SIG-M5 treated with dmso at 0.1 percent for 504 hours (cell line): ENCODE measurements around the gene ZNF800.
"Not testable (repeated sequence)": the region's sequence is repeated elsewhere in the genome, so short reads cannot be mapped to it uniquely, and the experiment has no call there.

Experiments
- DNase-seq: peaks from one replicate; lab custom pipeline; 2025; ENCODE audit not compliant: unreplicated experiment; lab: John Stamatoyannopoulos, UW

The ZNF800 gene, protein sequence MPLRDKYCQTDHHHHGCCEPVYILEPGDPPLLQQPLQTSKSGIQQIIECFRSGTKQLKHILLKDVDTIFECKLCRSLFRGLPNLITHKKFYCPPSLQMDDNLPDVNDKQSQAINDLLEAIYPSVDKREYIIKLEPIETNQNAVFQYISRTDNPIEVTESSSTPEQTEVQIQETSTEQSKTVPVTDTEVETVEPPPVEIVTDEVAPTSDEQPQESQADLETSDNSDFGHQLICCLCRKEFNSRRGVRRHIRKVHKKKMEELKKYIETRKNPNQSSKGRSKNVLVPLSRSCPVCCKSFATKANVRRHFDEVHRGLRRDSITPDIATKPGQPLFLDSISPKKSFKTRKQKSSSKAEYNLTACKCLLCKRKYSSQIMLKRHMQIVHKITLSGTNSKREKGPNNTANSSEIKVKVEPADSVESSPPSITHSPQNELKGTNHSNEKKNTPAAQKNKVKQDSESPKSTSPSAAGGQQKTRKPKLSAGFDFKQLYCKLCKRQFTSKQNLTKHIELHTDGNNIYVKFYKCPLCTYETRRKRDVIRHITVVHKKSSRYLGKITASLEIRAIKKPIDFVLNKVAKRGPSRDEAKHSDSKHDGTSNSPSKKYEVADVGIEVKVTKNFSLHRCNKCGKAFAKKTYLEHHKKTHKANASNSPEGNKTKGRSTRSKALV

GRCh38 chr7:127392566-127393367 is at the start of gene ZNF800:
Gene ZNF800, minus strand, starts transcription at chr7:127392708. Its CDS starts 1,151 bp downstream, at chr7:127391557.
- peak; percentile 91 for DNase-seq

- DNase-seq: no peak
Measured at GRCh38 chr7:127440206-127440605, 47.7 kb upstream of the ZNF800 start.

- DNase-seq: no peak
Measured at GRCh38 chr7:127438836-127439235, 46.3 kb upstream of the ZNF800 start.

DNA sequence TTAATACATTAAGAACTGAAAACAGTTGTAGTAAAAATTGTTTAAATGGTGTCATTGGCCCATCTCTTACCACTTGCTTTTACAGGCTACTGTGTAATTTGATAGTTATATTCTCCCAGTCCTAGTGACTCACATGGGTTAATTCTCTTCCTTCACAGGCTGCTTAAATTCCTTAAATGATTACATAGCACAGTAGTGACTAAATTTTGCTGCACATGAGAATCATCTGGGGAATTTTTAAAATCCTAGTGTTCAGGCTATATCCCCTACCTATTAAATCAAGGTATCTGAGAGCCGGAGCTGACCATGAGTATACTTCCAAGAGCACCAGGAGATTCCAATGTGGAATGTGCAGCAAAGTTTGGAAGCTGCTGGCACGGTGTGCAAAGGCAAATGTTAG is 45.3 kb upstream of the ZNF800 start:
- no peak for DNase-seq

- DNase-seq: no peak
Measured at GRCh38 chr7:127437241-127437640, 44.7 kb upstream of the ZNF800 start.

DNA sequence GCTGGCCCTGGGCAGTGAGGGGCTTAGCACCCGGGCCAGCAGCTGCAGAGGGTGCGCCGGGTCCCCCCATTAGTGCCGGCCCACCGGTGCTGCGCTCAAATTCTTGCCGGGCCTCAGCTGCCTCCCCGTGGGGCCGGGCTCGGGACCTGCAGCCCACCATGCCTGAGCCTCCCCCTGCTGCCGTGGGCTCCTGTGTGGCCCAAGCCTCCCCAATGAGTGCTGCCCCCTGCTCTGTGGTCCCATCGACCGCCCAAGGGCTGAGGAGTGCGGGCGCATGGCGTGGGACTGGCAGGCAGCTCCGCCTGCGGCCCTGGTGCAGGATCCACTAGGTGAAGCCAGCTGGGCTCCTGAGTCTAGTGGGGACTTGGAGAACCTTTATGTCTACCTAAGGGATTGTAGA is 36.8 kb upstream of the ZNF800 start:
- not testable (repeated sequence) for DNase-seq

DNA sequence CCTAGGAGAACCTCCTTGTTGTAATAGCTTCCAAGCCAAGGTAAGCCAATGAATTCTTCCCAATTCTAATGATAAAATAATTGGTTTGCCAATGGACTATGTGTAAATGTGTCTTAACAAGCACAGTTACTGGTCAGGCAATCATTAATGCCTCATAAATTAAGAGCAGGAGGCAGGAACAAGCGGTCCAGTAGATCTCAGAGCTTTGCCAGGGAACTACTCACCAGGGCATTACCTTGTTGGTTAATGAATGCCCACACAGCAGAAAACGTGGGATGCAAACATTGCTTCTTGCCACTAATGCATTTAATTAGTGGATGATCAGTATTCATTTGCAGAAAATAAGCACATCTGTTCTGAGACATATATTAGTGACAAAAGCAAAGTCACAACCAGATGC is 26.7 kb upstream of the ZNF800 start:
- DNase-seq: no peak

DNA sequence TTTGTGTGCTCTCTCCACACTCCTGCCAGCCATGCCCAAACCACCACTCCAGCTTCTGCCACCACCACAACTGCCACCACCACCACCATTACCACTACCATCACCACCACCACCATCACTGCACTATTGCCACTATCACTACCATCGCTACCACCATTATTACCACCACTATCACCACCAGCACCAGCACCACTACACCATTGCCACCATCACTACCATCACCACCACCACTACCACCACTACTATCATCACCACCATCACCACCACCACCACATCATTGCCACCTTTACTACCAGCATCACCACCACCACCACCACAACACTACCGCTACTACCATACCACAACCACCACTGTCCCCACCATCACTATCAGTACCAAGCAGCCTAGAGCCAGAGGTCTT is 26.0 kb upstream of the ZNF800 start:
- DNase-seq: no peak

GRCh38 chr7:127417346-127417745 is 24.8 kb upstream of the ZNF800 start:
- no peak for DNase-seq

DNA sequence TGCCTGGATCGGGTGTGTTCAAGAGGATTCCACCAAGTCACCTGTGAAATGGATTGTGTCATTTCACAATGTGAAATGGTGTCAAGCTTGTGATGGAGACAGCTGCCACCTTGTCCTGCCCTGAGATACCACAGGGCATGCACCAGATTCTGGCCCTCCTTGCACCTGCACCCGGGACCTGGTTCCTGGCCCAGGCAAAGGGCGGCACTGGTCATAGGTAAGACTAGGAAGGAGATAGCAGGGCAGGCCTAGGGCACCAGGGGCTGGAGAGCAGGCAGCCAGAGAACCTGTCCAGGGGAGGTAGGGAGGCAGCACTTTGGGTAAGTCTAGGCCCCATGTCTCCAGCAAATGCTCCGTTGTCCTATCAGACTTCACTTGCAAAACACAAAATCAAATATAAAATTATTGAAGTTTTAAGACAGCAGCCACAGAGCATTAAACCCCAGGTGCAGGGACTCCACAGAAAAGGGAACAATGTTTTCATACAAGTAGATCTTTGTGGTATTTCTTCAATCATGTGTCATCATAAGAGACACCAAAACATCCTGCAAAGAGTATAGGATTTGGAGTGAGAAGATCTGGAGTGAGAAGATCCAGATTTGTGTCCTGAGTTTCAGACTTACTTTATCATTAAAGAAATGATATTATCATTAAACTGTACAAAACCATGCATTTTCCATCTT is 22.7 kb upstream of the ZNF800 start:
- DNase-seq: no peak

- DNase-seq: peak; percentile 71
Measured at GRCh38 chr7:127413962-127414361, 21.5 kb upstream of the ZNF800 start.

GRCh38 chr7:127413326-127413725 is 20.8 kb upstream of the ZNF800 start:
- peak; percentile 27 for DNase-seq

- no peak for DNase-seq
Measured at GRCh38 chr7:127411176-127411575, 18.7 kb upstream of the ZNF800 start.

- DNase-seq: no peak
Measured at GRCh38 chr7:127409629-127410028, 17.1 kb upstream of the ZNF800 start.

DNA sequence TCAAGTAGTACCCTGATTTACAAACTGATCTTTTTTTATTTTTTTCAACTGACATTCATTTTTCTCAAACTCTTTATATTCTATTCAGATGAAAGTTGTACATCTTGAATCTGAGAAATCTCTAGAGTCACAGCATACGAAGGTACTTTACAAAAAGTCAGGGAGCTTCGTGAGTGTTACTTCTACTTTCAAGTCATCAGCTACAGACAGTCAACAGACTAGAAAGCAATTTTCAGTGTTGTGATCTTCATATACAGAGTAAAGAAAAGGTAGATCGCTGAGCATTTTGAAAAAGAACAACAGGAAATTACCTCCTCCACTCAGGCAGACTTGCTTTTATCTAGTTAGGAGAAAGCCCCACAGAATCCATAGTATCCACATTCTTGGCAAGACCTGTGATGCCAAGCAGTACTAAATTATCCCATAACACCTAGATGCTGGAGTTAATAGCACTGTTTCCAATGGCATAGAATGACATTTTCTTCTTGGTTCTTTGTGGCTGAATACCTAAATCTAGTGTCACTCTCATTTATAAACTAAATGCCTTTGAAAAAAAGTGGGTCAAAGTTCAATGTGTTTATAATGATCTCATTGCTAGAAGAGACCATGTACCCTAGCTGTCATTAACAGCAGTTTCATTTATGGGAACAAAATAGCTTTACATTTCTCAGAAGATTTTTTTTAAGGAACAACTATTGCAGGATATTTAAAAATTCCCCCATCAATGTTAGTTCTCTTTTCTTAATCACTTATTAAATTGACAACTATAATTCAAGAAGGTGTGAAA is 12.0 kb upstream of the ZNF800 start:
- DNase-seq: no peak

DNA sequence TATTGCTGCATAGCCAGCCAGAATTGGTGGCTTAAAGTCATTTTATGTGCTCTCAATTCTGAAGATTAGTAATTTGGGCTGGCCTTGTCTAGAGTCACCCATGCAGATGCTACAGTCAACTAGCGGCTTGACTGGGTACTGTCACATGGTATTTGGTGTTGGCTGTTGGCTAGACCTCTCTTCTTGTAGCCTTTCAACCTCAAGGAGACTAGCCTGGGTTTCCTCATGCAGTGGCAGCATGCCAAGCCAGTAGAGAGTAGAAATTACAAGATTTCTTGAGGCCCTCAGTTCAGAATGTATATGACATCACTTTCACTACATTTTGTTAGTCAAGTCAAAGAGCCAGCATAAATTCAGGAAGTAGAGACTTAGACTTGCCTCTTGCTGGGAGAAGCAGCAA is 3.7 kb upstream of the ZNF800 start:
- peak; percentile 94 for DNase-seq

DNA sequence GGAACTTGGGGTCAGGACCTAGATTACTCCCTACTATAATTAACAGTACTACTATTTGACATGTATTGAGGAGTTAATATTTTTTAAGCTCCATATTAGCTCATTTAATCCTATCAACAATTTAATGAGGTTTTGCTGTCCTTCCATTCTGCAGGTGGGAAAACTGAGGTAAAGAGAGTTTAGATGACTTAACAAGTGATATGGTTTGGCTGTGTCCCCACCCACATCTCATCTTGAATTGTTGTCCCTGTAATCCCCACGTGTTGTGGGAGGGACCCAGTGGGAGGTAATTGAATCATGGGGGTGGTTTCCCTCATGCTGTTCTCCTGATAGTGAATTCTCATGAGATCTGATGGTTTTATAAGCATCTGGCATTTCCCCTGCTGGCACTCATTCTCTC is 2.6 kb upstream of the ZNF800 start:
- DNase-seq: not testable (repeated sequence)

GRCh38 chr7:127393368-127394058 is 1.0 kb upstream of the ZNF800 start:
- DNase-seq: no peak

DNA sequence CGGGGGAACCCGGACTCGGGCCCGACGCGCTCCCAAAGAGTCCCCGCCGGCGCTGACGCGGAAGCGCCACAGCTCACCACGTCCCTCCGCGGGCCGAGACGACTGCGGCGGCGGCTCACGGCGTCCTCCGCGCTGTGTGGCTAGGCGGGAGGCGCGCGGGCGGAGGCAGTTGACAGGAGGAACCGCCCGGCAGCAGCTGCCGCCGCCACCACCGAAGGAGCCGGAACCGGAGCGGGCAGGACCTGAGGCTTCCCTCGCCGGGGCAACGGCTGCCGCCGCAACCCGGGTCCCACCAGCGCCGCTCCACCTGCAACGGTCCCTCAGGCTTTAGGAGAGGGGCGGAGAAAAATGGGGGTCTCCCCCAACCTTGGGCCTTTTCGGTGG is 334 bp downstream of the ZNF800 start:
- peak; percentile 37 for DNase-seq
